ENCODE measurements around the gene LAIR1.

LAIR1 gene

DNA sequence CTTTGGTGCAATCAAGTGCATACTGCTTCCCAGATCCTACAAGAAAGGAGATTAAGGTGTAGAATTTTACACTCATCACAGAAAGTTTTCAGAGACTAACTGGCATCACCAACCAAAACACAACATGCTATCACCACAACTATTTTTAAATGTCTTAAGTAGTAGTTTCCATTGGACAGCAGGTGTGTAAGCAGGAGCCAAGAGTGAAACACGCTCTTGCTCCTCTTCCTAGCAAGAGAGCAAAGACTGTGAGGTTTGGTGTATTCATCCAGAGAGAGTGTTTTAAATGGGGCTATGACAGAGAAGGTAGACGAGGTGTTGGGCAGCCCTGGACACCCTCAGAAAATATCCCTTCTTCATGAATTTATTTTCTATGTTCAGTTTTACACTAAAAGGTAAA lies 13.3 kb downstream of the LAIR1 start:
- intact Hi-C loops (cut with micrococcal nuclease): loop anchor here (5.0 kb wide), 1 partner anchor 41 kb away; no protein-coding TSS in a partner anchor
- Mint-ChIP-seq H3K27me3 (peaks cover 30% of the 10 kb centered on the region), H3K4me3 (no peak overlapping the region), H3K27ac (peak overlapping the region; percentile 58), H3K9me3 (no peaks in the 10 kb centered on the region), H3K4me1 (ENCODE audit: low read depth) (peaks cover 64% of the 10 kb centered on the region), H3K36me3 (ENCODE audit: low read depth) (peaks cover 29% of the 10 kb centered on the region)

GRCh38 chr19:54345938-54346386 lies 18.8 kb downstream of the LAIR1 start:
- Mint-ChIP-seq H3K36me3 (ENCODE audit: low read depth) (peaks cover 20% of the 10 kb centered on the region), H3K9me3 (no peaks in the 10 kb centered on the region), H3K27me3 (peaks cover 27% of the 10 kb centered on the region), H3K27ac (peak overlapping the region; percentile 77), H3K4me1 (ENCODE audit: low read depth) (peaks cover 66% of the 10 kb centered on the region), H3K4me3 (peak overlapping the region; percentile 30)
- intact Hi-C loops (cut with micrococcal nuclease): no loop called here

- Mint-ChIP-seq H3K9me3 (no peaks in the 10 kb centered on the region), H3K36me3 (ENCODE audit: low read depth) (peaks cover 28% of the 10 kb centered on the region), H3K27me3 (peaks cover 12% of the 10 kb centered on the region), H3K4me1 (ENCODE audit: low read depth) (peaks cover 87% of the 10 kb centered on the region), H3K4me3 (peak overlapping the region; percentile 10), H3K27ac (peak overlapping the region; percentile 57)
- intact Hi-C loops (cut with micrococcal nuclease): no loop called here
These were observed 20.9 kb downstream of the LAIR1 start for GRCh38 chr19:54343868-54344267.

GRCh38 chr19:54341295-54341694 lies 23.4 kb downstream of the LAIR1 start:
- peaks cover 3% of the 10 kb centered on the region for H3K27me3 Mint-ChIP-seq
- H3K36me3 Mint-ChIP-seq (ENCODE audit: low read depth): peaks cover 31% of the 10 kb centered on the region
- H3K4me1 Mint-ChIP-seq (ENCODE audit: low read depth): peaks cover 89% of the 10 kb centered on the region
- no peaks in the 10 kb centered on the region for H3K9me3 Mint-ChIP-seq
- H3K27ac Mint-ChIP-seq: no peak overlapping the region
- no peak overlapping the region for H3K4me3 Mint-ChIP-seq
- intact Hi-C loops (cut with micrococcal nuclease): no loop called here

DNA sequence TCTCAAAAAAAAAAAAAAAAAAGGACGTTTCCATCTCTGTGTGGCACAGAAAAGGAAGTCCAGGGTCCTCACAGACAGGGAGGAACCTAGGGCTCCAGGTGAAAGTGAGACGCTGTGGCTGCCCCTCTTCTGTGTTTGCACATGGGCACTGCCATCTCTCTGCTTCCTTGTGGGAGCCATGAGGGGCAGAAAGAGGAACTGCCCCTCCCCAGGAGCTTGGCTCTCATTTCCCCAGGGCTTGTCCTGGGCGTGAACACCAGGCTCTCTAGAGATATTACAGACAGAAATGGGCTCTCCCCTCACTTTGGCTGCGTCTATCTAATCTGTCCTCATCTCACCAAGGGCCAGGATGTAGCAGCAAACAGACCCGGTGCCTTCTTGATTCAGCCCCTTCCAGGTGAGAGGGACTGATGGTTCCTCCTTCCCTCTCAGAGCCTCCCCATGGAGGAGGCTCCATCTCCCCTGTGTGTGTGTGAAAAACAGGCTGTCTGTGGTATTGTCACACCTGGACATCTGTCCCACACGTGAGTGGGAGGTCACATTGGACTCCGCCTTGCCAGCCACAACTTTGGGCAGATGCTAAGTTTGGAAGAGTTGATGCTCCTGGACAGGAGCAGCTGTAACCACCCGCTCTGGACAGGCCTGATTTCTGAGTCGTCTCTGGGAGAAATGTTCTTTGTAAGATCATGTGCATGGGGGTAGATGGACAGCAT lies 24.9 kb downstream of the LAIR1 start:
- H3K27me3 Mint-ChIP-seq: peaks cover 3% of the 10 kb centered on the region
- H3K27ac Mint-ChIP-seq: peak overlapping the region; percentile 84
- no peaks in the 10 kb centered on the region for H3K9me3 Mint-ChIP-seq
- peak overlapping the region; percentile 62 for H3K4me3 Mint-ChIP-seq
- intact Hi-C loops (cut with micrococcal nuclease): no loop called here
- peaks cover 89% of the 10 kb centered on the region for H3K4me1 Mint-ChIP-seq (ENCODE audit: low read depth)
- peaks cover 35% of the 10 kb centered on the region for H3K36me3 Mint-ChIP-seq (ENCODE audit: low read depth)

- no peak overlapping the region for H3K4me3 Mint-ChIP-seq
- peak overlapping the region; percentile 84 for H3K27ac Mint-ChIP-seq
- H3K36me3 Mint-ChIP-seq (ENCODE audit: low read depth): peaks cover 30% of the 10 kb centered on the region
These were observed 26.2 kb downstream of the LAIR1 start for GRCh38 chr19:54338521-54338920.

GRCh38 chr19:54337858-54338230 lies 26.9 kb downstream of the LAIR1 start:
- peaks cover 30% of the 10 kb centered on the region for H3K36me3 Mint-ChIP-seq (ENCODE audit: low read depth)
- intact Hi-C loops (cut with micrococcal nuclease): no loop called here

More at GRCh38 chr19:54338521-54338920, 26.2 kb downstream of the LAIR1 start:
- intact Hi-C loops (cut with micrococcal nuclease): no loop called here
- Mint-ChIP-seq H3K9me3 (no peaks in the 10 kb centered on the region), H3K27me3 (peaks cover 3% of the 10 kb centered on the region), H3K4me1 (ENCODE audit: low read depth) (peaks cover 86% of the 10 kb centered on the region)

DNA sequence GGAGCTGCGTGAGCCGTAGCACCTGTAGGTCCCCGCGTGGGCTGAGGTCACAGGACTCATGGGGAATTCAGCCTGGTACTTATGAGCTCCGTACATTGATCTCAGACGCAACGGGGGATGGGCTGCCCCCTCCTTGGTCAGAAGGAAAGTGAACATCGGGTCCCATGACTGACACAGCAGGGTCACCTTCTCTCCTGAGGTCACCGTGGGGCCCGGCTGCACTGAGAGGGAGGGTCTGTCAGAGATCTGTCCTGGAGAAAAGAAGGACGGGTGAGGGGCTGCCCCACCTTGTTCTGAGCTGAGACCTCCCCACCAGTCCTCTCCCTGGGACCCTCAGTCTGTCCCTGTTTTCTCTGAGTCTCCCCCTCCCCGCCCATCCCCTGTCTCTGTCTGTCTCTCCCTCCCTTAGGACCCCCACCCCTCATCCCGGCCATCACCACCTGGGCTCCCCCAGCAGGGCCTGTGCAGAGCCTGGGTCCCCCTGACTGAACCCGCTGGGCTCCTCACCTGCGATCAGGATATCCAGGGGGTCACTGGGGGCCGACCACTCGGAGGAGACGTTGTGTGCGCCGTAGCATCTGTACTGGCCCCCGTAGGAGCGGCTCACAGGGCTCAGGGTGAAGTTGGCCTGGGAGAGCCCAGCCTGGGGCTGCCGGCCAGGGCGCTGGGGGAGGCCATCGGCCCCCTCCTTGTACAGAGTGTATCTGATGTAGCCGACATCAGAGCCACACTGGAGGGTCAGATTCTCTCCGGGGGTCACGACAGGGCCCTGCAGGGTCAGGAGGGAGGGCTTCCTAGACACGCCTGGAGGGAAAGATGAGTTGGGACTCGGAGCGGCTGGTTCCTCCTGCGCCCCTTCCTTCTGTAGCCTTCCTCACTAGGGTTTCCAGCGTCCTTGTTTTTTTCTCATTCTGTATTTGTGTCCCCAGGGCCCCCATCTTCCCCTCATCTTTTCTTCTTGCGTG lies 27.6 kb downstream of the LAIR1 start:
- Mint-ChIP-seq H3K36me3 (ENCODE audit: low read depth) (peaks cover 27% of the 10 kb centered on the region), H3K27me3 (peaks cover 6% of the 10 kb centered on the region), H3K4me1 (ENCODE audit: low read depth) (peaks cover 92% of the 10 kb centered on the region), H3K27ac (peak overlapping the region; percentile 67), H3K9me3 (no peaks in the 10 kb centered on the region), H3K4me3 (peak overlapping the region; percentile 60)
- intact Hi-C loops (cut with micrococcal nuclease): no loop called here

More at GRCh38 chr19:54337858-54338230, 26.9 kb downstream of the LAIR1 start:
- H3K27me3 Mint-ChIP-seq: peaks cover 3% of the 10 kb centered on the region
- peak overlapping the region; percentile 67 for H3K27ac Mint-ChIP-seq
- H3K4me3 Mint-ChIP-seq: peak overlapping the region; percentile 32
- peaks cover 92% of the 10 kb centered on the region for H3K4me1 Mint-ChIP-seq (ENCODE audit: low read depth)
- H3K9me3 Mint-ChIP-seq: no peaks in the 10 kb centered on the region

DNA sequence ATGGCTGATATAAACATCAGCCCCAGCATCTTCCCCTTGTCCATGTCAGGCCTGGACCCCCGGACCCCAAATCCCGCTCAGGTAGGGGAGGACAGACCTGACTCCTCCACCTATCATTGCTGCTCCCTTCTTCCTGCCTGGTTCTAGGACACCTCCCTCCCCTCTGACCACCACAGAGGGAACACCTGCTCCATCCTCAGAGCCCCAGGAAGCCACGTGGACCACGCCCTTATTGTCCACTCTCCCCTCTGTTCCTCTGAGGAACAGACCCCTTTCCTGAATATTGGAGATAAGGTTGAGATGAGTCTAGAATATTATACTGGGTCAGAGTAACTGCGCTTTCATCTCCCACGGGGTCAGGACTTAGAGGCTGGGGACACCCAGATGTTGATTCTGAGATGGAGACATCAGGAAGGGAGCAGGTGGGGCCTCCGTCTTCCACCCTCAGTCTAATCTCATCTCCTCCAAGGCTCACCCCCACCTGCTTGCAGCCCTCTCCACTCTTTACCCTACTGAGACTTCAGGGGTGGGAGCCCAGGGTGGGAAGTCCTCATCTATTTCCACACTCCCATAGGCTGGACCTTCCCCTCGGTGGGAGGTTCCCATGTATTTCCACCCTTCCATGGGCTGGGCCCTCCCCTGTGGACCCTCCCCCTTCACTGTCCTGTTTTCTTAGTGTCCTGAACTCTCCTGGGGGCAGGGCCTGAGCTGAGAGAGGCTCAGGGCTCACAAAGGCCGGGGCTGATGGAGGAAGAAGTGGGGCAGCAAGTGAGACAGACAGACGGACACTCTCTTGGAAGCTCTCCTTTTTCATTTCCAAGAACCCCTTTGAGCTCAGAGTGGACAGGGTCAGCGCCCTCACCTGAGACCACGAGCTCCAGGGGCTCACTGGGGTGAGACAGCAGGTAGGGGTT lies 28.5 kb downstream of the LAIR1 start:
- H3K4me1 Mint-ChIP-seq (ENCODE audit: low read depth): peaks cover 83% of the 10 kb centered on the region
- H3K9me3 Mint-ChIP-seq: no peaks in the 10 kb centered on the region

DNA sequence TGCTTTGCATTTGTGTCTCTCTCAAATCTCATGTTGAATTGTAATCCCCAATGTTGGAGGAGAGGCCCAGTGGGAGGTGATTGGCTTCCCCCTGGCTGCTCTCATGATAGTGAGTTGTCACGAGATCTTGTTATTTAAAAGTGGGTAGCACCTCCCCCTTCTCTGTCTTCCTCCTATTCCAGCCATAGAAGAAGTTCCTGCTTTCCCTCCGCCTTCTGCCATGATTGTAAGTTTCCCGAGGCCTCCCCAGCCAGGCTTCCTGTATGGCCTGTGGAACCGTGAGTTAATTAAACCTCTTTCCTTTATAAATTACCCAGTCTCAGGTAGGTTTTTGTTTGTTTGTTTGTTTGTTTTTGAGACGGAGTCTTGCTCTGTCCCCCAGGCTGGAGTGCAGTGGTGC lies 29.6 kb downstream of the LAIR1 start:
- H3K27me3 Mint-ChIP-seq: peaks cover 6% of the 10 kb centered on the region
- peak overlapping the region; percentile 80 for H3K4me3 Mint-ChIP-seq
- H3K27ac Mint-ChIP-seq: peak overlapping the region; percentile 85
- H3K4me1 Mint-ChIP-seq (ENCODE audit: low read depth): peaks cover 72% of the 10 kb centered on the region
- H3K9me3 Mint-ChIP-seq: no peaks in the 10 kb centered on the region
- intact Hi-C loops (cut with micrococcal nuclease): no loop called here
- H3K36me3 Mint-ChIP-seq (ENCODE audit: low read depth): peaks cover 12% of the 10 kb centered on the region

More for the DNA sequence above, 28.5 kb downstream of the LAIR1 start:
- Mint-ChIP-seq H3K4me3 (peak overlapping the region; percentile 60), H3K27ac (peak overlapping the region; percentile 42), H3K36me3 (ENCODE audit: low read depth) (peaks cover 18% of the 10 kb centered on the region), H3K27me3 (peaks cover 6% of the 10 kb centered on the region)
- intact Hi-C loops (cut with micrococcal nuclease): no loop called here

- H3K27me3 Mint-ChIP-seq: peaks cover 13% of the 10 kb centered on the region
- no peaks in the 10 kb centered on the region for H3K9me3 Mint-ChIP-seq
- H3K27ac Mint-ChIP-seq: no peak overlapping the region
- H3K36me3 Mint-ChIP-seq (ENCODE audit: low read depth): peaks cover 7% of the 10 kb centered on the region
- peaks cover 58% of the 10 kb centered on the region for H3K4me1 Mint-ChIP-seq (ENCODE audit: low read depth)
- intact Hi-C loops (cut with micrococcal nuclease): no loop called here
- H3K4me3 Mint-ChIP-seq: no peak overlapping the region
These were observed 31.0 kb downstream of the LAIR1 start for GRCh38 chr19:54333586-54334298.

DNA sequence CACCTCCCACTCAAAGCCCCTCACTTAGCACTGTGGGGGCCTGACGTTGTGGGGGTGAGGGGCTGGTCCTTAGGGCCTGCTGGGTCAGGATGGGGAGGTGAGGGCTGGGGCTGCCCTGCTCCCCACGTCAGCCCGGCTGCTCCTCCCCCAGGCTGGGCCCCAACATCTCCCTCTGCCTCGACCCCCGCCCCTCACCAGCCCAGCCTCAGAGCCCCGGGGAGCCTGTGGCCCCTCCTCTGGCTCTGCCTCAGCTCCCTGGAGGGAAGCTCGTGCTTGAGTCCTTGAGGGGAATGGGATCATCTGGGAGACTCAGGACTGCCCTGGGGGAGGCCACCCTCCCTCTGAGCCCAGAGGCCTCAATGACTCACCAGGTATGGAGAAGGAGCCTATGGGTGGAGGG lies 32.6 kb downstream of the LAIR1 start:
- Mint-ChIP-seq H3K4me1 (ENCODE audit: low read depth) (peaks cover 46% of the 10 kb centered on the region), H3K27ac (peak overlapping the region; percentile 31), H3K9me3 (no peaks in the 10 kb centered on the region), H3K27me3 (peaks cover 14% of the 10 kb centered on the region), H3K4me3 (no peak overlapping the region), H3K36me3 (ENCODE audit: low read depth) (peaks cover 7% of the 10 kb centered on the region)
- intact Hi-C loops (cut with micrococcal nuclease): no loop called here

DNA sequence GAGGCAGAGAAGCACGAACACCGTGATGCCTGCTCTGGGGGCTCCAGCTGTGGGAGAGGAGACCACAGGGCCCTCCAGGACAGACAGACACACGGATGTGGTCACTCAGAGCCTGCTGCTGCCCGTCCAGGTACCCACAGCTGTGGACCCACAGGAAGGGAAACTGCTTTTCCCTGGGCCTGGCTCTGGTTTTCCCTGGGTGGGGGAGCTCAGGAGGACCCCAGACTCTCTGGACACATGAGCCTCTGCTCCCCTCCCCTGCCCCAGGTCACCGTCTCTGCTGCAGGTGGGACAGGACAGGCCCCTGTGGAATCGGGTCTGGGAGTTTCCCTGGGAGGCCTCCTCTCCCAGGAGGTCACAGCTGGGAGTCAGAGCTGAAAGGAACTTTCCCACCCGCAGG lies 33.1 kb downstream of the LAIR1 start:
- intact Hi-C loops (cut with micrococcal nuclease): no loop called here
- H3K27me3 Mint-ChIP-seq: peaks cover 14% of the 10 kb centered on the region
- no peak overlapping the region for H3K4me3 Mint-ChIP-seq
- no peak overlapping the region for H3K27ac Mint-ChIP-seq
- H3K36me3 Mint-ChIP-seq (ENCODE audit: low read depth): peaks cover 7% of the 10 kb centered on the region
- H3K4me1 Mint-ChIP-seq (ENCODE audit: low read depth): peaks cover 45% of the 10 kb centered on the region
- H3K9me3 Mint-ChIP-seq: no peaks in the 10 kb centered on the region

All from dendritic cell treated with granulocyte-macrophage colony-stimulating factor and Interleukin-4, amounts not matched to agents 40 ng/mL and 50 ng/mL, for 4 days (primary cell).